IPS DF 19.7 (cell line): ENCODE results near the gene MARS1.
"Not testable (repeated sequence)": the region's sequence is repeated elsewhere in the genome, so short reads cannot be mapped to it uniquely, and the experiment has no call there.

Experiments
- DNase-seq: peaks from one replicate; pipeline ENCODE4 v3.0.0-alpha.2; 2013; ENCODE audit warnings: low read depth, low spot score

The MARS1 gene

GRCh38 chr12:57517718-57518117 is 29.9 kb downstream of the MARS1 start:
- not testable (repeated sequence) for DNase-seq

GRCh38 chr12:57518176-57518919 is 30.5 kb downstream of the MARS1 start:
- no peak for DNase-seq

DNA sequence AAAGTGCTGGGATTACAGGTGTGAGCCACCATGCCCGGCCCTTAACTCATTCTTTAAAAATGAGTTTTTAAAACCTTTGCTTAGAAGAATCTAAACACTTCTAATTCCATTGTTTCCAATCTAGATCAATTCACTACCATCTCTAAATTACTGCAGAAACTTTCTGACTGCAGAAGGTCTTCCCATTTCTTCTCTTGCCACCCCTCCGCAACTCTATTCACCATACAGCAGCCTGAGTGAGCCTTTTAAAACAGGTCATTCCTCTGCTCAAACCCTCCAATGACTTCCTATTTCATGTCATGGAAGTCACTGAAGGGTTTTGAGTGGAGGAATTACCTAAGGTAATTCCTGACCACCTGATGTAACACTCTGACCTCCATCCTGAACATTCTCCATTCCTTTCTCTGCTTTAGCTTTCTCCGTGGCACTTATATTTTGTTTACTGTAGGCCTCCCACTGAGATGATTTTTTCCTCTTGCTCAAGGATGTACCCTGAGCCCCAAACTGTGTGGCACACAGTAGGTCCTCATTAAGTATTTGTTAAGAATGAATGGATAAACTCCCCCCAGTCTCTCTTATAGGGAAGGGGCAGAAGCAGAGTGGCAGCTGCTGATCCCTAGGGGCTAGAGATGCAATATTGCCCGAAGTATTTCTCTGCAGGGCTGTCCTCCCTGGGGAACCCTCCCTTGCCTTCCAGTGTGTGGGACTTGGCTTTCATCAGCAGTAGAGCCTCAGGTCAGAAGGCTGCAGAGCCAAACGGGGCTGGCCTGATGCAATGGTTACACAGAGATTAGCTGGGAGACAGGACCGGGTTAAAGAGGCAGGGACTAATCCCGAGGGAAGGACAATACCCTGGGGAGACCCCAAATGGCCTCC is 31.3 kb downstream of the MARS1 start:
- no peak for DNase-seq

GRCh38 chr12:57519796-57520052 is 31.9 kb downstream of the MARS1 start:
- DNase-seq: no peak

- no peak for DNase-seq
Observed at GRCh38 chr12:57520053-57520818, 32.4 kb downstream of the MARS1 start, which contains the start of gene DDIT3. DDIT3 (minus strand) TSS chr12:57520514; CDS start chr12:57517406, 3,108 bp downstream.

- DNase-seq: no peak
Observed at GRCh38 chr12:57521525-57522010, 33.7 kb downstream of the MARS1 start.

DNA sequence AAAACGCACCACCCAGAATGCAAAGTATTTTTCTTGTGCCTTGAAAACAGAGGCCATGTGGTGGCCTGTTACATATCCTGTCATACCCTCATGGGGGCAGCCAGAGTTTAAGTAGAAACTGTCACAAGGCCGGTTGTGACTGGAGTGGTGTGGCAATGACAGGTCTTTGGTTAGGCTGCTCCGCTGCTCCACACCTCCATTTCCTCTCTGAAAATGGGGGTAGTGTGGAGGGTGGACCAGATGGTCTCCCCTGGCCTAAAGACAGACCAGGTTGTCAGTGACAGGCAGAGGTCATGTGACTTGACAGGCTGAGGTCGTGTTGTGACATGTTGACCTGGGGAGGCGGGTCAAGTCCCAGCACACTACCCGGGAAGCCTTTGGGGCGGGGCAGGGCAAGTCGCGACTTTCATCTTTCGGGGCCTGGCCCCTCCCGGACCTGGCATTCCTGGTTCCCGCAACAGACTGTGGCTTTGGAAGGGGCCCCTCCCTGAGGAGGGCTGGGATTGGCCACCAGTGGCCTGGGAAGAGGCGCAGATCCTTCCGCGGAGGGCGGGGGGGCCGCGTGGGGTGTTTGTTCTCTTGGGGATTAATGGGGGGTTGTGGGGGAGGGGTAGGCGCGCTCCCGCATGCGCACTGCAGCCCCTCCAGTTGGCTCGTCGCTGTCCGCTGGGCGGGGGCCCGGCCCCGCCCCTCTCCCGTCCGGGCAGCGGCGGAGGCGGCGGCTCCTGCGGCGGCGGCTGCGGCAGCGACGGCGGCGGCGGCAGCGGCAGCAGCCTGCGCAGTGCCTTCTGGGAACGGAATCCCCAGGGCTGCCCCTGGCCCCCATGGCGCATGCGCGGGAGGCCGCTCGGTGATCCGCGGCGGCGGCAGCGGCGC is 34.4 kb downstream of the MARS1 start, which contains the start of gene MBD6:
Gene MBD6, plus strand, starts transcription at position 814 of the 876 bp plus-strand sequence. CDS start 1,480 bp downstream, outside the sequence.
- no peak for DNase-seq

DNA sequence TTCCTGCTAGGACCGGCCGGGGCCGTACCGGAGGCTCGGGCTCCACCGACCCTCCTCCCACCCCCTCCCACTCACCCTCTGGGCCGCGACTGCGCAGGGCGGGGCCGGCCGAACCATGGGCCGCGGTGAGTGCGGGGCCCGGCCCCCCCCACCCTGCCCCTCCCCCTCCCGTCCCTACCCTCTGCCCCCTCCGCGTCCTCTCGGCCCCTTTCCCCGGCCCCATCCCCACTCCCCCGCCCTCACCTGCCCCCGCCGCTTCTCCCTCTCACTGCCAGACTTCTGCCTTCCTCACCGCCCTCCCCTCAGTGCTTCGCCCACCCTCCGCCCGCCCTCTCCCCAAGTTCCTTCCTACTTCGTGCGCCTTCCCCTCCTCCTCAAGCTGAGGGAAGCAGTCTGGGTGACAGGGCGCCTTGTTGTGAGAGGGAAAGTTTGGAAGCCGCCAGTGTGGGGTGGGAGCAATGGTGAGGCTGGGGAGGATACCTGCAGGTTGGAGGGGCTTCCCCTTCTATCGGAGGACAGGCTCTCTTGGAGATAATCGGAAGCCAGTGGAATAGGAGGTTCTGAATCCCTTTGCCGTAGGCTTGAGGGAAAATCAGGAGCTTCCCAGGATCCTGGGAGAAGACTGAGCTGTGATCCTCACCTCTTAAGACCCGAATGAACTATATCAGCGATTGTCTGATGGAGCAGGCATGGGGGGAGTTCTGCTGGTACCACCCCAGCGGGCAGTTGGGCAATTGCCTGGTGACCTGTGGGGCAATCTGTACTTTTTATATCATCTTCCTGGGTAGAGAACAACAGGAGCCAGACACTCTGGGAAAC is 35.2 kb downstream of the MARS1 start:
- DNase-seq: no peak

DNA sequence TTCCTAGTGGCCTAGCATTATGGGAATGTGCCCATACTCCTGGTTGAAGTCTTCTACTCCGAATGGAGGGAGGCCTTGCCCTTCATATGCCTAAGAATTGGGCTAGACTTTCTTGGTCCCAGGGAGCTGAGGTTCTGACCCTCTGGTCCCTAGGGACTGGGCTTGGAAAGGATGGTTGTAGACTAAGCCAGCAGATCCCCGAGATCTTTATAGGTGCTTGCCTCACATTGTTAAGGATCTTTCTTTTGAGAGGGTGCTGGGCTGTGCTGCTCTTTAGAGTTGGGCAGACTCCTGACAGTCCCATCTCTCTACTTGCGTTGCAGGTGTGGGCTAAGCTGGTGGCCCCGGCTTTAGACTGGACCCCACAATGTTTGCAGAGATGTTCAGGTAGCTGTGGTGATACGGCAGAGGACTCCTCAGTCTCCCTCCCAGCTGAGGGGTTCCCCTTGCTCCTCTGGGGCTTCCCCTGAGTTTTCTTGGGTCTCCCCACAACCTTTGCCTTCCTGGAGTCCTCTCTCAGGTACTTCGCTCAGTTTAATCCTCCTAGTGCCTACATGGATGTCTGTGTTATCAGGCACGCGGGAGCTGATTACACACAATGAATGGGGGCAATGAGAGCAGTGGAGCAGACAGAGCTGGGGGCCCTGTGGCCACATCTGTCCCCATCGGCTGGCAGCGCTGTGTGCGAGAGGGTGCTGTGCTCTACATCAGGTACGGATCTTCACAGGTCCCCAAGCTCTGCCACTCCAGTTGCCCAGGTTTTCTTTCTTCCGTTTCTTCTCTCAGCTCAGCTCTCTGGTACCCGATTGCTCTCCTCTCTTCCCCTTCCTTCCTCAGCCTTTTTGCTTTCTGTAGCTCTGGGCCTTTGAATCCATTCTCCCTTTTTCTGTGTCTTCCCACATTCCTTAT is 36.1 kb downstream of the MARS1 start:
- no peak for DNase-seq

DNA sequence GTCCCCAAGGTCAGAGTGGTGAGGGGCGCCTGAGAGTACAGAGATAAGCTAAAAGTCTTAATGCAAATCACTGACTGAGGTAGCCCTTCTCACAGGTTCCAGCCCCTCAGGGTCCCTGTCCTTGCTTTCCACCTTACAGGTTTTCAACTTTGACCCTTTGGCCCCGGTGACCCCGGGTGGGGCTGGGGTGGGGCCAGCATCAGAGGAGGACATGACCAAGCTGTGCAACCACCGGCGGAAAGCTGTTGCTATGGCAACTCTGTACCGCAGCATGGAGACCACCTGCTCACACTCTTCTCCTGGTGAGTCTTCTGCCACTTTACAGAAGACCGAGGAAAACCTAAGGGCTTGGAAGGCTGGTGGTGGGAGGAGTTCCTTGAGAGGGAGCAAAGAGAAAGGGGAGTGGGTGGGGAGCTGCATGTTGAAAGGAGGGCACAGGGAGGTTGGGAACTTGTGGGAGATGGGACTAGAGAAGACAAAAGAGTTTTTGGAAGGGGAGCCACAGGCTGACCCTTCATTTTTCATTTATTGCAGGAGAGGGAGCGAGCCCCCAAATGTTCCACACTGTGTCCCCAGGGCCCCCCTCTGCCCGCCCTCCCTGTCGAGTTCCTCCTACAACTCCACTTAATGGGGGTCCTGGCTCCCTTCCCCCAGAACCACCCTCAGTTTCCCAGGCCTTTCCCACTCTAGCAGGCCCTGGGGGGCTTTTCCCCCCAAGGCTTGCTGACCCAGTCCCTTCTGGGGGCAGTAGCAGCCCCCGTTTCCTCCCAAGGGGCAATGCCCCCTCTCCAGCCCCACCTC is 37.1 kb downstream of the MARS1 start:
- DNase-seq: no peak

GRCh38 chr12:57525615-57526383 is 37.9 kb downstream of the MARS1 start:
- DNase-seq: no peak

- DNase-seq: no peak
Observed at GRCh38 chr12:57526477-57527126, 38.7 kb downstream of the MARS1 start.

DNA sequence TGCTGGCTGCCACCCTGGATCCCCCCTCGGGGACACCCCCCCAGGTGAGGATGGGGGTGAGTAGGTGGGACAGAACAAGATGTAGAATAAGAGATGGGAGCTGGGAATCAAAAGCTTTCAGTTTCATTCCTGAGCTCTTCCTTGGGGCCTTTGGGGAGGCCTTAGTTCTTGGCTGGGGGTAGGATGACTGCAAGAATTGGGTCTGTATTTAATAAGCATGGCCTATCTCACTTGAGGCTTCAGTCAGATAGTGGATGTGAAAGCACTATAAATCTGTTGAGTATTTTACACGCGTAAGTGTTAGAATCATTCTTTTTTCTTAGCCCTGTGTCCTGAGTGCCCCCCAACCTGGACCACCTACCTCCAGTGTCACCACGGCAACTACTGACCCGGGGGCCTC is 39.3 kb downstream of the MARS1 start:
- DNase-seq: no peak

DNA sequence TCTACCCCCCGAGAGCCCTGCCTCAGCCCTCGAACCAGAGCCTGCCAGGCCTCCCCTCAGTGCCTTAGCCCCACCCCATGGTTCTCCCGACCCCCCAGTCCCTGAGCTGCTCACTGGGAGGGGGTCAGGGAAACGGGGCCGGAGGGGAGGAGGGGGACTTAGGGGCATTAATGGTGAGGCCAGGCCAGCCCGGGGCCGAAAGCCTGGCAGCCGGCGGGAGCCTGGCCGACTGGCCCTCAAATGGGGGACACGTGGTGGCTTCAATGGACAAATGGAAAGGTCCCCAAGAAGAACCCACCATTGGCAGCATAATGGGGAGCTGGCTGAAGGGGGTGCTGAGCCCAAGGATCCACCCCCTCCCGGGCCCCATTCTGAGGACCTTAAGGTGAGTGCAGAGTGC is 40.3 kb downstream of the MARS1 start:
- no peak for DNase-seq

DNA sequence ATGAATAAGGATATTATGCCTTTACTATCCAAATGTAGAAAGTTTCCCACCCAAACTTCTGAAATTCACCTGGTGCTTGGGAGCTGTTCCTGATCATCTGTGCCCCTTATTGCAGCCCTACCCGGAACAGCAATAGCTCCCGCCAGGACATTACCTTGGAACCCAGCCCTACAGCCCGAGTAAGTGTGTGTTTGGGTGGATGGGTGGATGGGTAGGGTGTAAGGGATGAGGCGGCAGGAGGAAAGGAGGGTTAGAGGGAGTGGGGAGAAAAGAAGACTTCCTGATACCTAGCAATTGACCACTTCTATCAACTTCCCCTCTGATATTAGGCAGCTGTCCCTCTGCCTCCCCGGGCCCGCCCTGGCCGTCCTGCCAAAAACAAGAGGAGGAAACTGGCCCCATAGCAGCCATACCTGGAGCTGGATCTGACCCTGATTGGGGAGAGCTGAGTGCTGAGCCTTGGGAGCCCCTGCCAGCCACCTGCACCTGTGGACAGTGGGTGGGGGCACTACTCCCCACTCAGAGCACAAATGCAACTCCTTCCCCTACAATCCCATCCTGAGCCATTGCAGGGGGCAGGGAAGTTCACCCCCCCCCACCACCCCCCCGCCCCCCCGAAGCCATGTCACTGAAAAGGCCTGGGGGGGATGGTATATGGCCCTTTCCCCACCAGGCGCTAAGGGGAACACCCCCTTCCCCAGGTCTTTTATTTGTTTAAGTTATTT is 41.1 kb downstream of the MARS1 start:
- DNase-seq: no peak

- DNase-seq: no peak
Observed at GRCh38 chr12:57529831-57530230, 42.0 kb downstream of the MARS1 start.
